Measurements from ENCODE around the gene TMEM63B. TPM values are rescaled to one million over a fixed set of nuclear protein-coding genes. Genes with fewer than 3 reads are reported as not detected.

The TMEM63B gene
- total RNA-seq, 3 donors from 2014 or later = 17.4 to 22.6 (median 17.5) TPM

DNA sequence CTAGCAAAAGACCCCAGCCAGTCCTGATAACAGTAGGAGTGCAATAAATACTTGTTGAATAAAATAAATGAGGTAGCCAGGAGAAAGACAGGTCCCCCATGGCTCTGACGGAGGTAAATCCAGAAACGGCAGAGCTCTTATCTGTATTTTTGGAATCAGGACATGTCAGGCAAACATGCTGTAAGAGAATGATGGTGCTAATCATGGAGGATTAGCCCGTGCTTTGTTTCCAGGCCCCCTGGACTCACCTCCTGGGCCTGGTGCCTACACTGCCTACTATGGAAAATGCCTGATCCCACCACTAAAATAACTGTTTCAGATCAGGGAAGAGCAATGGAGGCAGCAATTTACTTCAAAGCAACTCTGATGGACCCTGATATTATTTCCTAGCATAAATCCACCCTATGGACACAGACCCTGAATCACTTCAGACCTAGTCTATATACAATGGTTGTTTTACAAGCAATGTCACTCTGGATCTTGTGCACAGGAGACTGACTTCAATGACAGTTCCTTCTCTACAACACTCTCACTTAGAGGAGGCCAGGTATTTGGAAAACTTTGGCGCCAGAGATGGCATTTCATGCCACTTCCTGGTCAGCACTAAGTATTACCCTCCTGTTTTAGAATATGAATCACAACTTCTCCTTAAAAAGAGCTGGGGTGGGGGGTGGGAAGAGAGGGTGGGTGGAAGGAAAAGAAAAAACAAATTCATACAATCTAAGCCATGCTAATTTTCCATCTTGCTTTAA lies 6.5 kb upstream of the TMEM63B start:
- Mint-ChIP-seq H3K9me3 (no peaks in the 10 kb centered on the region), H3K36me3 (ENCODE audit: insufficient read depth) (peaks cover 6% of the 10 kb centered on the region), H3K27me3 (ENCODE audit: low read depth) (no peaks in the 10 kb centered on the region), H3K4me1 (ENCODE audit: low read depth) (peaks cover 81% of the 10 kb centered on the region), H3K4me3 (no peak overlapping the region)
- no peak for DNase-seq
- ATAC-seq = no peak

GRCh38 chr6:44122801-44123200 lies 4.6 kb upstream of the TMEM63B start:
- Mint-ChIP-seq H3K27me3 (ENCODE audit: low read depth) (no peaks in the 10 kb centered on the region), H3K4me1 (ENCODE audit: low read depth) (peaks cover 75% of the 10 kb centered on the region), H3K4me3 (peak overlapping the region; percentile 32), H3K9me3 (no peaks in the 10 kb centered on the region), H3K36me3 (ENCODE audit: insufficient read depth) (peaks cover 6% of the 10 kb centered on the region)
- DNase-seq = no peak
- ATAC-seq = no peak

- peak overlapping the region; percentile 6 for H3K4me3 Mint-ChIP-seq
- H3K4me1 Mint-ChIP-seq (ENCODE audit: low read depth) = peaks cover 72% of the 10 kb centered on the region
- H3K36me3 Mint-ChIP-seq (ENCODE audit: insufficient read depth) = peaks cover 6% of the 10 kb centered on the region
Observed at GRCh38 chr6:44123544-44123943, 3.8 kb upstream of the TMEM63B start.

DNA sequence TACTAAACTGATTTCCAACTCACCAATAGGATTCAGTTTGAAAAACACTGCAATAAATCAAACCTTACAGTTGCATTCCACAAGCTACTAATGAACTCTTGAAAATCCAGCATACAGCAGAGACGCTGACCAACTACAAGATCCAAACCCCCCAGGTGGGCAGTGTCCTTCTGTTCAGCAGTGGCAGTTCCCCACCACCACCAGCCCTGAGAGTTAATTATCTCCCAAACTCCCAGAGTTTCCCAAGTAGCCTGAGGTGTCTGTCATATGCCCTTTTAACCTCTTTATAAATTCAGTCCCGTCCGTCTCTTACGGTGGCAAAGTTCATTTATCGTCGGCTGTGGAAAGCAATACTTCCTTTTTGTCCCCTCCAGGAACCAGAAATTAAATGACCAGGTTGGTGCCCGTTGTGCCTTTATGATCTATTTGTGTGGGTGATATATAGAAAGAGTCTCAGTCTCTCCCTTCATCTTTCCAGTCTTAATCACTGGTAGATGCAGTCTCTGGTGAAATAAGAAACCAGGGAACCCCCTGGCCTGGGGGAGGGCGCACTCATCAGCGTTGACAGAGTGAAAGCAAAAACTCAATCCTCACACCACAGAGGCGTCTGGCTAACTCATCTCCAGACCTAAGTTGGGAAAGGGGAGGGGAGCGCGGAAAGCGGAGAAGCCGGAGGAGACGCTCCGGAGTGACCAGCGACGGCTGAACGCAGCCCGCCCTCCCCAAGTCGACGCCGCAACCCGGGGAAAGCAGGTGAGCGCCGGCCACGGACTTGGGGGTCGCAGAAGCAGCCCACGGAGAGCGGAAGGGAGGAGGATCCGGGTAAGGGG lies 819 bp upstream of the TMEM63B start:
- ATAC-seq = peak; percentile 85 to 87
- no peaks in the 10 kb centered on the region for H3K9me3 Mint-ChIP-seq
- no peaks in the 10 kb centered on the region for H3K27me3 Mint-ChIP-seq (ENCODE audit: low read depth)
- H3K4me1 Mint-ChIP-seq (ENCODE audit: low read depth) = peaks cover 58% of the 10 kb centered on the region
- peak; percentile 71 for DNase-seq
- H3K36me3 Mint-ChIP-seq (ENCODE audit: insufficient read depth) = peaks cover 1% of the 10 kb centered on the region
- H3K4me3 Mint-ChIP-seq = peak overlapping the region; percentile 79

More at GRCh38 chr6:44123544-44123943, 3.8 kb upstream of the TMEM63B start:
- DNase-seq (no peak), ATAC-seq (no peak)
- Mint-ChIP-seq H3K27me3 (ENCODE audit: low read depth) (no peaks in the 10 kb centered on the region), H3K9me3 (no peaks in the 10 kb centered on the region)

GRCh38 chr6:44128020-44128917 lies 915 bp downstream of the TMEM63B start:
- Mint-ChIP-seq H3K4me3 (peak overlapping the region; percentile 79), H3K9me3 (no peaks in the 10 kb centered on the region), H3K4me1 (ENCODE audit: low read depth) (peaks cover 54% of the 10 kb centered on the region), H3K36me3 (ENCODE audit: insufficient read depth) (peaks cover 1% of the 10 kb centered on the region), H3K27me3 (ENCODE audit: low read depth) (no peaks in the 10 kb centered on the region)
- DNase-seq (no peak), ATAC-seq (no peak)

DNA sequence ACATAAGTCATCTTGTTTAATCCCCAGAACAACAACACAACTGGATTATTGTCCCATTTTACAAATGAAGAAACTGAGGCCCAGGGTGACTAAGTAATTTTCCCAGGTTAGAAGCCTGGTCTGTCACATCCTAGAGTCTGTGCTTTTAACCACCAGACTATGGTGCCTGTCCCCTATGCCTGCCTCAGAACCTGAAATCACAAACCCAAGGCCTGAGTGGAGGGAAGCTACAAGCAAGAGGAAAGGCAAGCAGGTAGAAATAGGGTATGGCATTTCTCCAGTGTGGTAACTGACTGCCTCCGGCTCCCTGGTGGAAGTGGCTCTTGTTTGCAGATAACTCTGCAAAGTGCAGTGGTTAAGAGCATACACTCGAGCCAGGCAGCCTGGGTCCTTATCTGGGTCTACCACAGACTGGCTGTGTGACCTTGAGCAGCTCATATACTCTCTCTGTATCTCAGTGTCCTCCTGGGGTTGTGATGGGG lies 2.5 kb downstream of the TMEM63B start:
- DNase-seq = no peak

GRCh38 chr6:44131892-44132291 lies 4.5 kb downstream of the TMEM63B start:
- no peak overlapping the region for H3K4me3 Mint-ChIP-seq
- H3K9me3 Mint-ChIP-seq = no peaks in the 10 kb centered on the region
- H3K27me3 Mint-ChIP-seq (ENCODE audit: low read depth) = no peaks in the 10 kb centered on the region
- no peak for ATAC-seq
- H3K36me3 Mint-ChIP-seq (ENCODE audit: insufficient read depth) = peaks cover 1% of the 10 kb centered on the region
- H3K4me1 Mint-ChIP-seq (ENCODE audit: low read depth) = peaks cover 24% of the 10 kb centered on the region
- DNase-seq = no peak

More for the DNA sequence above, 2.5 kb downstream of the TMEM63B start:
- ATAC-seq = no peak
- H3K4me1 Mint-ChIP-seq (ENCODE audit: low read depth) = peaks cover 40% of the 10 kb centered on the region
- H3K9me3 Mint-ChIP-seq = no peaks in the 10 kb centered on the region
- H3K4me3 Mint-ChIP-seq = no peak overlapping the region
- peaks cover 1% of the 10 kb centered on the region for H3K36me3 Mint-ChIP-seq (ENCODE audit: insufficient read depth)
- no peaks in the 10 kb centered on the region for H3K27me3 Mint-ChIP-seq (ENCODE audit: low read depth)

DNA sequence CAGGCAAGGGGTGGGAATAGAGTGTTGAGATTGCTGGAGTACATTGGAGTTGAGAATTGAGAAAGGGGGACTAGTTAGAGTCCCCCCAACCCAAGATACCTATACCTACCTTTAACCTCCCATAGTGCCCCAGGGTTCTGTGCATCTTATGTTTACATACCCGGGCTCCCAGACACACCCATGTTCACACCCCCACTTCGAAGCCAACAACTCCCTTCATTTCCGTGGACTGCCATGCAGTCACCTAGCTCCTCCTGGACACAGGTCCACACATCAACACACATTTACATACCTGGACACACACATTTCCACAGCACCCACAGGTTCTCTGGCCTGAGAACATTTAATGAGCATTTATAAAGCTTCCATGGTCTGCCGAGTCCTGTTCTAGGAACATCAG lies 5.1 kb downstream of the TMEM63B start:
- Mint-ChIP-seq H3K27me3 (ENCODE audit: low read depth) (no peaks in the 10 kb centered on the region), H3K36me3 (ENCODE audit: insufficient read depth) (peaks cover 1% of the 10 kb centered on the region), H3K9me3 (no peaks in the 10 kb centered on the region), H3K4me3 (no peak overlapping the region), H3K4me1 (ENCODE audit: low read depth) (peaks cover 24% of the 10 kb centered on the region)
- DNase-seq (no peak), ATAC-seq (no peak)

DNA sequence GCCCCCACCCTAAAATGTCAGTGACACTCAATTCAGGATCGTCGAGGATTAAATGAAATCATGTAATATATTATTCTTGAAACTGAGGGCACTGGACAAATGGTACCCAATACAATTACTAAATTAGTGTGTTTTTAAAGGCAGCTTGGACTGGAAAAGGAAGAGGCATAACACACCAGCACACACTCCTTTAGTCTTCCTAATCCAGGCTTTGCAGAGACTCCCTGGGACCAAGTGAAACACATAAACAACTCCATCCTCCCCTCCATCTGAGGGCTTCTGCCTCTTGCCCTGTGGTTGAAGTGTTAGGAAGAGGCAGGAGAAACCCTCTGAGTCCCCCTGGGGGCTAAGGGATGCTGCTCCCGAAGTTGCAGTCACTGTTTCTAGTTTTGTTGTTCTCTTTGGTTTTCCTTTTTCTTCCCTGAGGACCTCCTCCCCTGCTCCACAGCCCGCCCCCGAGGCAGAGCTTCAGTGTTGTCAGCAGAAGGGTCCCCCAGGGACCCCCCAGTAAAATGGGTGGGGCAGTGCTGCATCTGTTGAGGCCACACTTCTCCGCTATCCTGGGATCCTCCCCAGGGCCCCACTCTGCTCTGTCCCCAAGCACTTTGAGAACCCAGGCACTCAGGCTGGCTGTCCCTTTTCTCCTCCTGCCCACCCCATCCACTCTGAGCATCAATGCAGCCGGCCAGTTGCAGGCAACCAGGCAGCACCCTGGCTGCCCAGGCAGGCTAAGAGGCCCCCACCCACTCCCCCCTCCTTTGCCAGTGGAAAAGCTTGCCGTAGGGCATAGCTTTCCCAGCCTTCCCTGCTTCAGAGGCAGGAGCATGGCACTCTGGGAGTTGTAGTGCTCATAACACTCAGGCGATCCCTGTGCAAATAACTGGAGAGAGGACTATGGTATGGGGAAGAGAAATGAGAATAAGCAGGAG lies 5.9 kb downstream of the TMEM63B start:
- Mint-ChIP-seq H3K4me3 (no peak overlapping the region), H3K36me3 (ENCODE audit: insufficient read depth) (peaks cover 1% of the 10 kb centered on the region), H3K9me3 (no peaks in the 10 kb centered on the region), H3K27me3 (ENCODE audit: low read depth) (no peaks in the 10 kb centered on the region), H3K4me1 (ENCODE audit: low read depth) (peaks cover 23% of the 10 kb centered on the region)
- peak in 1 of 2 donors; percentile 39 for ATAC-seq
- DNase-seq = no peak

DNA sequence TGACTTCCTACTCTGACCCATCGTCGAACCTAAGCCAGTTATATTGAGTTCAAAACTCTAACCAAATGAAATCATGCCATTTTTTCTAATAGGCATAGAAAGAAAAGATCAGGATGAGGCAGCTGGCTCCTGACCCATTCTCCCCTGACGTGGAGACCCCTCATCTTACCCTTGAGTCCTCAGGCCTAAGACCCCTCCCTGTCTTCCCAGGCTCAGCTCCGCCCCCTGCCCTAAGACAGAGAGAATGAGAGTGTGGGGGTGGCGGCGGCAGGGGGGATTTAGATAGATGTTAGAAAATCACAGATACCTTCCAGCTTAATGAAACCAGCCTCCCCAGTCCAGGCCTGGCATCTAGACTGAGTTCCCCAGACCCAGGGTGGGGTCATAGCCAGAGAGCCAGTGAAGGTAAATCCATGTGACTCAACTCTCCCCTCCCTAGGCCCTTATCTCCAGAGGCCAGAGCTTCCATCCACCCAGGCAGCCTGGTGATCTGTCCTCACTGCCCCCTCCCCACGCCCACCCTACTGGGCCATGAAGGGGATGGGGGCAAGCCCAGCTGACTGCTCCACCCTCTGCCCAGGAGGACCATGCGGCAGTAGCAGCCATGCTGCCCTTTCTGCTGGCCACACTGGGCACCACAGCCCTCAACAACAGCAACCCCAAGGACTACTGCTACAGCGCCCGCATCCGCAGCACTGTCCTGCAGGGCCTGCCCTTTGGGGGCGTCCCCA lies 6.8 kb downstream of the TMEM63B start:
- Mint-ChIP-seq H3K27me3 (ENCODE audit: low read depth) (no peaks in the 10 kb centered on the region), H3K4me3 (no peak overlapping the region), H3K4me1 (ENCODE audit: low read depth) (peaks cover 20% of the 10 kb centered on the region), H3K9me3 (no peaks in the 10 kb centered on the region), H3K36me3 (ENCODE audit: insufficient read depth) (peaks cover 1% of the 10 kb centered on the region)
- ATAC-seq (no peak), DNase-seq (no peak)

- no peaks in the 10 kb centered on the region for H3K27me3 Mint-ChIP-seq (ENCODE audit: low read depth)
- no peak for DNase-seq
- no peak overlapping the region for H3K4me3 Mint-ChIP-seq
- H3K36me3 Mint-ChIP-seq (ENCODE audit: insufficient read depth) = peaks cover 9% of the 10 kb centered on the region
- no peak for ATAC-seq
- H3K9me3 Mint-ChIP-seq = no peaks in the 10 kb centered on the region
- peaks cover 13% of the 10 kb centered on the region for H3K4me1 Mint-ChIP-seq (ENCODE audit: low read depth)
Observed at GRCh38 chr6:44135173-44135758, 7.9 kb downstream of the TMEM63B start.

GRCh38 chr6:44135875-44136274 lies 8.5 kb downstream of the TMEM63B start:
- peaks cover 12% of the 10 kb centered on the region for H3K36me3 Mint-ChIP-seq (ENCODE audit: insufficient read depth)
- peaks cover 13% of the 10 kb centered on the region for H3K4me1 Mint-ChIP-seq (ENCODE audit: low read depth)
- ATAC-seq (no peak), DNase-seq (no peak)
- no peaks in the 10 kb centered on the region for H3K9me3 Mint-ChIP-seq
- H3K4me3 Mint-ChIP-seq = no peak overlapping the region
- H3K27me3 Mint-ChIP-seq (ENCODE audit: low read depth) = no peaks in the 10 kb centered on the region

Data from activated T-cell treated with anti-CD3 and anti-CD28 coated beads, Interleukin-2, amount 50 U/mL, for 4 hours (primary cell).